Activated CD8-positive, alpha-beta T cell treated with anti-CD3 and anti-CD28 coated beads for 36 hours (primary cell): ENCODE data around the gene TMEM203. TPM values are rescaled to one million over a fixed set of nuclear protein-coding genes. Genes with fewer than 3 reads are reported as not detected.

Experiments
- ATAC-seq: fragments of 200-7000 bp; cut with Tn5 transposase; one replicate; pipeline ENCODE4 v1.10.0; 2021; ENCODE audit warnings: mild to moderate bottlenecking, moderate library complexity
- CTCF ChIA-PET: fragments of 350-600 bp; sonication (Branson Sonifier 250); formaldehyde crosslinking; loops from one replicate; lab custom pipeline; 2021; ENCODE audit warnings: antibody characterized with exemption; lab: Charles Lee
- POLR2A ChIA-PET: fragments of 350-600 bp; sonication (Branson Sonifier 250); formaldehyde crosslinking; loops from one replicate; lab custom pipeline; 2021; ENCODE audit warnings: antibody characterized with exemption; lab: Charles Lee
- DNase-seq: peaks from one replicate; pipeline ENCODE4 v3.0.0-alpha.2; 2020
- H3K27ac Mint-ChIP-seq: one replicate; pipeline ENCODE4 v1.8.0; 2021; ENCODE audit warnings: mild to moderate bottlenecking, mixed read lengths
- H3K27me3 Mint-ChIP-seq: one replicate; pipeline ENCODE4 v1.8.0; 2021; ENCODE audit warnings: mixed read lengths
- H3K36me3 Mint-ChIP-seq: one replicate; pipeline ENCODE4 v1.8.0; 2021; ENCODE audit warnings: low read depth, mixed read lengths
- H3K4me1 Mint-ChIP-seq: one replicate; pipeline ENCODE4 v1.8.0; 2021; ENCODE audit warnings: low read depth, mixed read lengths
- H3K4me3 Mint-ChIP-seq: one replicate; pipeline ENCODE4 v1.8.0; 2021; ENCODE audit warnings: mild to moderate bottlenecking, moderate library complexity, mixed read lengths
- H3K9me3 Mint-ChIP-seq: one replicate; pipeline ENCODE4 v1.8.0; 2021; ENCODE audit warnings: mixed read lengths
- CTCF ChIP-seq: fragments of 200-600 bp; IDR thresholded peaks from one replicate; pipeline ENCODE4 v1.8.0; 2022; ENCODE audit warnings: antibody characterized with exemption, mild to moderate bottlenecking
- intact Hi-C: fragments of 100-400 bp; cut with micrococcal nuclease; formaldehyde crosslinking; loops from one replicate; pipeline ENCODE4 v1.10.0; 2022
- total RNA-seq, 2 experiments: library from RNA; stranded (reverse); gene quantifications; one replicate each; pipeline ENCODE4 v1.2.3, GENCODE V29; 2021

The TMEM203 gene
- total RNA-seq, 2 experiments from 2014 or later: 29.4 to 29.9 TPM

- ChIA-PET CTCF (interaction anchor here (0.9 to 1.5 kb wide), 2 partner anchors 43 to 64 kb away, joined by 3 to 5 read pairs; no protein-coding TSS in a partner anchor), POLR2A (interaction anchor here (1.0 to 1.1 kb wide), 2 partner anchors 11 kb away, joined by 3 to 4 read pairs; partner anchors contain the start of genes NDOR1 and TMEM203)
- DNase-seq (no peak), ATAC-seq (no peak)
- H3K27me3 Mint-ChIP-seq: no peaks in the 10 kb centered on the region
- no peaks in the 10 kb centered on the region for H3K9me3 Mint-ChIP-seq
- no peak for TF ChIP-seq CTCF
- H3K36me3 Mint-ChIP-seq: peaks cover 3% of the 10 kb centered on the region
- H3K4me3 Mint-ChIP-seq: no peak overlapping the region
- H3K27ac Mint-ChIP-seq: no peak overlapping the region
- H3K4me1 Mint-ChIP-seq: peaks cover 15% of the 10 kb centered on the region
- intact Hi-C loops: no loop called here
These were observed 11.7 kb downstream of the TMEM203 start for GRCh38 chr9:137193771-137194170.

GRCh38 chr9:137192859-137193258 is 12.6 kb downstream of the TMEM203 start:
- Mint-ChIP-seq H3K27me3 (no peaks in the 10 kb centered on the region), H3K9me3 (no peaks in the 10 kb centered on the region), H3K27ac (no peak overlapping the region), H3K4me1 (peaks cover 15% of the 10 kb centered on the region), H3K4me3 (no peak overlapping the region), H3K36me3 (peaks cover 3% of the 10 kb centered on the region)
- TF ChIP-seq CTCF: no peak
- intact Hi-C loops: no loop called here
- DNase-seq (no peak), ATAC-seq (no peak)
- ChIA-PET POLR2A (interaction anchor here (1.0 to 1.2 kb wide), 2 partner anchors 8 to 12 kb away, joined by 3 read pairs; partner anchors contain the start of gene TPRN), CTCF (interaction anchor here (1.5 kb wide), 1 partner anchor 63 kb away, joined by 5 read pairs; no protein-coding TSS in a partner anchor)

GRCh38 chr9:137192448-137192780 is 13.0 kb downstream of the TMEM203 start:
- DNase-seq (no peak), ATAC-seq (no peak)
- Mint-ChIP-seq H3K4me1 (peaks cover 18% of the 10 kb centered on the region), H3K9me3 (no peaks in the 10 kb centered on the region), H3K27ac (no peak overlapping the region), H3K27me3 (no peaks in the 10 kb centered on the region), H3K4me3 (no peak overlapping the region), H3K36me3 (peaks cover 6% of the 10 kb centered on the region)
- TF ChIP-seq CTCF: no peak
- ChIA-PET POLR2A (interaction anchor here (1.2 kb wide), 1 partner anchor 8 kb away, joined by 3 read pairs; the partner anchor contains the start of gene TPRN), CTCF (interaction anchor here (1.5 kb wide), 1 partner anchor 62 kb away, joined by 5 read pairs; no protein-coding TSS in a partner anchor)
- intact Hi-C loops: no loop called here

- intact Hi-C loops: no loop called here
- peaks cover 22% of the 10 kb centered on the region for H3K4me1 Mint-ChIP-seq
- H3K36me3 Mint-ChIP-seq: peaks cover 6% of the 10 kb centered on the region
- H3K27ac Mint-ChIP-seq: no peak overlapping the region
- no peaks in the 10 kb centered on the region for H3K9me3 Mint-ChIP-seq
- ATAC-seq (no peak), DNase-seq (no peak)
- no peak overlapping the region for H3K4me3 Mint-ChIP-seq
- POLR2A ChIA-PET: interaction anchor here (1.2 kb wide), 1 partner anchor 9 kb away, joined by 3 read pairs; the partner anchor contains the start of gene TPRN
- TF ChIP-seq CTCF: no peak
- CTCF ChIA-PET: interaction anchor here (1.3 to 1.5 kb wide), 2 partner anchors 9 to 45 kb away, joined by 3 to 5 read pairs; partner anchors contain the start of gene TPRN
- no peaks in the 10 kb centered on the region for H3K27me3 Mint-ChIP-seq
These were observed 13.6 kb downstream of the TMEM203 start for GRCh38 chr9:137191691-137192447.

GRCh38 chr9:137191245-137191644 is 14.2 kb downstream of the TMEM203 start:
- TF ChIP-seq CTCF: no peak
- H3K27ac Mint-ChIP-seq: peak overlapping the region; percentile 55
- DNase-seq: no peak
- no peaks in the 10 kb centered on the region for H3K27me3 Mint-ChIP-seq
- intact Hi-C loops: no loop called here
- H3K4me3 Mint-ChIP-seq: no peak overlapping the region
- ChIA-PET POLR2A (no interaction called here), CTCF (interaction anchor here (0.8 to 1.5 kb wide), 3 partner anchors 9 to 156 kb away, joined by 3 to 5 read pairs (median 3); partner anchors contain the start of gene TPRN)
- H3K9me3 Mint-ChIP-seq: no peaks in the 10 kb centered on the region
- ATAC-seq: no peak
- H3K4me1 Mint-ChIP-seq: peaks cover 27% of the 10 kb centered on the region
- peaks cover 6% of the 10 kb centered on the region for H3K36me3 Mint-ChIP-seq
